Central memory CD8-positive, alpha-beta T cell (primary cell): ENCODE data around the gene MTFR1L.

Experiments used
- ATAC-seq: fragments of 150-1000 bp; cut with Tn5 transposase; replicated peaks from 2 replicates; pipeline ENCODE4 v1.10.0; 2022; ENCODE audit warnings: mild to moderate bottlenecking, moderate FRiP score, moderate number of reproducible peaks; ENCODE audit not compliant: poor library complexity, severe bottlenecking; ENCODE audit errors: extremely low read depth
- DNase-seq, 2 donors: peaks; one replicate each; pipeline ENCODE4 v3.0.0; 2021; ENCODE audit warnings: low spot score in 2 of 2
- H3K27ac Mint-ChIP-seq: one replicate; pipeline ENCODE4 v1.8.0; 2022; ENCODE audit warnings: low read depth, mild to moderate bottlenecking, moderate library complexity, mixed read lengths
- H3K27me3 Mint-ChIP-seq: one replicate; pipeline ENCODE4 v1.8.0; 2022; ENCODE audit warnings: mixed read lengths
- H3K36me3 Mint-ChIP-seq: one replicate; pipeline ENCODE4 v1.8.0; 2022; ENCODE audit warnings: mild to moderate bottlenecking, moderate library complexity, mixed read lengths; ENCODE audit not compliant: insufficient read depth
- H3K4me1 Mint-ChIP-seq: one replicate; pipeline ENCODE4 v1.8.0; 2022; ENCODE audit warnings: mixed read lengths
- H3K4me3 Mint-ChIP-seq: one replicate; pipeline ENCODE4 v1.8.0; 2022; ENCODE audit warnings: mild to moderate bottlenecking, moderate library complexity, mixed read lengths
- H3K9me3 Mint-ChIP-seq: one replicate; pipeline ENCODE4 v1.8.0; 2022; ENCODE audit warnings: mixed read lengths

Gene MTFR1L

DNA sequence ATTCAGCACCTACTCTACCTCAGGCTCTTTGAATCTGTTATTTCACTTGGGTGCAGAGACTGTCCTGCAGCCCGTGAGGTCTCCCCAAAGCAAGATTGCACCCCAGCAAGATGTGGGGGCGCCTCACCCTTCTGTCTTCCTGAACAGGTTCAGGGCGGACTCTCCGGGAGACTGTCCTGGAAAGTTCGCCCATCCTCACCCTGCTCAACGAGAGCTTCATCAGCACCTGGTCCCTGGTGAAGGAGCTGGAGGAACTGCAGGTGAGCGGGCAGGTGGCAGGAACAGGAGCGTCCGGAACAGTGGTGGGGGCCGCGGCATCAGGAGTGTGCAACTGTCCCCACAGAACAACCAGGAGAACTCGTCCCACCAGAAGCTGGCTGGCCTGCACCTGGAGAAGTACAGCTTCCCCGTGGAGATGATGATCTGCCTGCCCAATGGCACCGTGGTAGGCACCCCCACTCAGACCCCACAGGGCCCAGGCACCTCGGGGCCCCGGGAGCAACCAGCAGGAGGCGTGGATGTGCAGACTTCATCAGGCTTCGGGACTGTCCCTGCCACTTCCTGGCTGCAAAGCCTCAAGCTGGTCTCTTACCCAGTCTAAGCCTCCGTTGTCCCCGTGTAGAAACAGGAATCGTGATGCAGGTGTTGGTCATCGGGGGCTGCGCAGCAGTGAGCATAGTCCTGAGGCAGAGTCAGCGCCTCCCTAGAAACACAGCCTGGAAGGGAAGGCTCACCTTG lies 5.9 kb upstream of the MTFR1L start:
- peaks cover 11% of the 10 kb centered on the region for H3K36me3 Mint-ChIP-seq
- ATAC-seq (no peak), DNase-seq (no peak)
- H3K4me3 Mint-ChIP-seq = no peak overlapping the region
- H3K4me1 Mint-ChIP-seq = peaks cover 9% of the 10 kb centered on the region
- no peaks in the 10 kb centered on the region for H3K9me3 Mint-ChIP-seq
- no peaks in the 10 kb centered on the region for H3K27me3 Mint-ChIP-seq
- H3K27ac Mint-ChIP-seq = no peak overlapping the region

DNA sequence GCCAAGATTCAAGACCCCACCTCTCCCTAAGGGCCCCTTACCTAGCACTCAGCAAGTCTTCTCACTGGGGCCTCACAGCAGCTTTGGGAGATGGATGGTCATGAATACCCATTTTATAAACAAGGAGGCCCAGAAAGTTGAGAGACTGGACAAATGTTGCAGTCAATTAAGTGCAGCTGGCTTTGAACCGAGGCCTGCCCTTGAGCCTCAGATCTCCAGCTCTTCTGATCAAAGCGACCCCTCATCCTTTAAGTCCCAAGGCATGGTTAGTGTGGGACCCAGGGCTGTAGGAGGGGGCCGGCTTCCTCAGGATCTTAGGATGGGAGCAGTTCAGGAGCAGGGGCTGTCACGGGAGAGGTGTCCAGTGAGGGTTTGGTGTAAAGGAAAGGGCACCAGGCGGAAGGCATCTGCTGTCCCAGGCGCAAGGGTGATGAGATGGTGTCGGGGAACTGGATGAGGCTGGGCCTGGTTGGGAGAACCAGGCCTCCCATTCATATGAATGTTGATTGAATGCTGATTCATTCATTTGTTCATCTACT lies 5.1 kb upstream of the MTFR1L start:
- no peak overlapping the region for H3K4me3 Mint-ChIP-seq
- DNase-seq = no peak
- H3K36me3 Mint-ChIP-seq = peaks cover 17% of the 10 kb centered on the region
- H3K27ac Mint-ChIP-seq = peak overlapping the region; percentile 77
- no peaks in the 10 kb centered on the region for H3K27me3 Mint-ChIP-seq
- no peaks in the 10 kb centered on the region for H3K9me3 Mint-ChIP-seq
- peaks cover 16% of the 10 kb centered on the region for H3K4me1 Mint-ChIP-seq
- no peak for ATAC-seq

GRCh38 chr1:25815208-25816111 lies 4.3 kb upstream of the MTFR1L start:
- Mint-ChIP-seq H3K4me3 (no peak overlapping the region), H3K4me1 (peaks cover 17% of the 10 kb centered on the region), H3K27ac (peak overlapping the region; percentile 77), H3K36me3 (peaks cover 21% of the 10 kb centered on the region), H3K9me3 (no peaks in the 10 kb centered on the region), H3K27me3 (no peaks in the 10 kb centered on the region)
- DNase-seq (no peak), ATAC-seq (no peak)

- peaks cover 25% of the 10 kb centered on the region for H3K36me3 Mint-ChIP-seq
- no peak overlapping the region for H3K4me3 Mint-ChIP-seq
- no peak for DNase-seq
- no peaks in the 10 kb centered on the region for H3K9me3 Mint-ChIP-seq
- H3K4me1 Mint-ChIP-seq = peaks cover 25% of the 10 kb centered on the region
- ATAC-seq = no peak
- H3K27me3 Mint-ChIP-seq = no peaks in the 10 kb centered on the region
- H3K27ac Mint-ChIP-seq = no peak overlapping the region
These were observed 3.5 kb upstream of the MTFR1L start for GRCh38 chr1:25816112-25816718.

DNA sequence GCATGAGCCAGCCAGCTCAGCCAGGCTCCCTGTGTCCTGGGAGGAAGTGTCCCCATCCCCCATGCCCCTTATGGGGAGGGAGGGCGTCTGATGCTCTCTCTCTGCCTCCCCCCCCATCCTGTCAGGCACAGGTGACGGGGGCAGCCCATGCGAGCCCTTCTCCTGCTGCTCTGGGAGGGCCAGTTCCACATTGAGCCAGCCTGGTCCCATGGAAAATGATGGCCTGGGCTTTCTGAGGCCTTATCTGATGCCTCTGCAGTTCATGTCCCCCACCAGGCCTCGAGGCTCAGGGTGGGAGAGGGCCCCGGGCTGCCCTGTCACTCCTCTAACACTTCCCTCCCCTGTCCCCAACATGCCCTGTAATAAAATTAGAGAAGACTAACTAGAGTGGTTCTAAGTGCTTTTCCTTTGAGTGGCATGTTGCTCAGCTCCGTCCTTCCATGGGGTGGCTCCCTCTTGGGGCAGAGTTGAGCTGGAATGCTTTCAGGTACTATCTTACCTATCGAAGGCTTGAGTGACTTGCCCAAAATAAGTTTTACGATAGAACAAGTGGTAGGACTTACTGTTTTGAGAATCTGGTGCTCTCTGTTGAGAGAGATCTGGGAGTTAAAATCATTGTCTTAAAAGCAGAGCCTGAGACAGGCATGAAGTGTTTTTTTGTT lies 1.8 kb upstream of the MTFR1L start:
- DNase-seq = no peak
- ATAC-seq = no peak
- Mint-ChIP-seq H3K27me3 (no peaks in the 10 kb centered on the region), H3K27ac (no peak overlapping the region), H3K4me1 (peaks cover 33% of the 10 kb centered on the region), H3K9me3 (no peaks in the 10 kb centered on the region), H3K4me3 (peak overlapping the region; percentile 87), H3K36me3 (peaks cover 24% of the 10 kb centered on the region)

DNA sequence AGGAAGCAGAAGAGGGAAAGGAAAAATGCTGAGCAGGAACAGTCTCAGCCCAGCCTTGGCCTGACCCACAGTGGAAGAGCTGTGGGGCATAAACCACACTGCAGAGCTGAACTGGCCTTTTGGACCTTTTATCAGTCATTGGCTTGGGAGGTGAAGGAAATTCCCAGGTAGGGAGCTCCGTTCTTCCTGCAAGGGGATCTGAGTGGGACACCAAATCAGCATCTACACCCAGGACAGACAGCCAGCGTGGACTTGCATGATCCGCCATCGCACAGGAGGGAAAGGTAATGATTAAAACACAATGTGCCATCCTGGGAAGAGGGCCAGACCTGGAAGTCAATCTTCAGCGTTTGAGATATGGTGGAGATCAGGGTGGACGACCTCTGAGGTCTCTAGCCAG lies 1.2 kb upstream of the MTFR1L start:
- ATAC-seq (no peak), DNase-seq (no peak)
- Mint-ChIP-seq H3K9me3 (no peaks in the 10 kb centered on the region), H3K4me1 (peaks cover 33% of the 10 kb centered on the region), H3K4me3 (peak overlapping the region; percentile 87), H3K27ac (peak overlapping the region; percentile 96), H3K27me3 (no peaks in the 10 kb centered on the region), H3K36me3 (peaks cover 22% of the 10 kb centered on the region)

- H3K27ac Mint-ChIP-seq = peak overlapping the region; percentile 96
- no peaks in the 10 kb centered on the region for H3K9me3 Mint-ChIP-seq
- ATAC-seq = peak; percentile 82
- peak overlapping the region; percentile 87 for H3K4me3 Mint-ChIP-seq
- H3K27me3 Mint-ChIP-seq = no peaks in the 10 kb centered on the region
- peaks cover 33% of the 10 kb centered on the region for H3K4me1 Mint-ChIP-seq
- peaks cover 25% of the 10 kb centered on the region for H3K36me3 Mint-ChIP-seq
- DNase-seq = peak; percentile 58 to 64
These were observed 725 bp downstream of the MTFR1L start for GRCh38 chr1:25820247-25821111.

GRCh38 chr1:25821112-25821476 lies 1.3 kb downstream of the MTFR1L start:
- no peaks in the 10 kb centered on the region for H3K9me3 Mint-ChIP-seq
- H3K4me1 Mint-ChIP-seq = peaks cover 33% of the 10 kb centered on the region
- ATAC-seq (no peak), DNase-seq (no peak)
- peaks cover 27% of the 10 kb centered on the region for H3K36me3 Mint-ChIP-seq
- H3K4me3 Mint-ChIP-seq = peak overlapping the region; percentile 87
- peak overlapping the region; percentile 96 for H3K27ac Mint-ChIP-seq
- H3K27me3 Mint-ChIP-seq = no peaks in the 10 kb centered on the region

- H3K4me1 Mint-ChIP-seq = peaks cover 33% of the 10 kb centered on the region
- no peaks in the 10 kb centered on the region for H3K27me3 Mint-ChIP-seq
- H3K4me3 Mint-ChIP-seq = peak overlapping the region; percentile 87
- ATAC-seq = no peak
- H3K9me3 Mint-ChIP-seq = no peaks in the 10 kb centered on the region
- H3K27ac Mint-ChIP-seq = no peak overlapping the region
- DNase-seq = no peak
- peaks cover 30% of the 10 kb centered on the region for H3K36me3 Mint-ChIP-seq
These were observed 1.9 kb downstream of the MTFR1L start for GRCh38 chr1:25821630-25822091.

GRCh38 chr1:25825605-25826004 lies 5.9 kb downstream of the MTFR1L start:
- ATAC-seq = no peak
- Mint-ChIP-seq H3K9me3 (no peaks in the 10 kb centered on the region), H3K4me3 (no peak overlapping the region), H3K4me1 (peaks cover 14% of the 10 kb centered on the region), H3K27ac (no peak overlapping the region), H3K27me3 (no peaks in the 10 kb centered on the region), H3K36me3 (peaks cover 40% of the 10 kb centered on the region)
- no peak for DNase-seq

DNA sequence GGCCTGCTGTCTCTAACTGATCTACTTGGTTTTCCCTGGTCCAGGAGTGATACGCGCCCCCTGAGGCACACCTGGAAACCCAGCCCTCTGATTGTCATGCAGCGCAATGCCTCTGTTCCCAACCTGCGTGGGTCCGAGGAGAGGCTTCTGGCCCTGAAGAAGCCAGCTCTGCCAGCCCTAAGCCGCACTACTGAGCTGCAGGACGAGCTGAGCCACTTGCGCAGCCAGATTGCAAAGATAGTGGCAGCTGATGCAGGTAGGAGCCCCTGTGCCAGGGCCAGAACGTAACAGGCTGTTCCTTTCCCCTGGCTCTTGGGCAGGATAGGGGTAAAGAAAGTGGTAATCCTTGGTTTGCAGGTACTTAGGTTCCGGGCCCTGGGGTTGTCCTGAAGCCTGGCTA lies 6.8 kb downstream of the MTFR1L start:
- DNase-seq = no peak
- no peak for ATAC-seq
- no peaks in the 10 kb centered on the region for H3K9me3 Mint-ChIP-seq
- H3K27me3 Mint-ChIP-seq = no peaks in the 10 kb centered on the region
- no peak overlapping the region for H3K4me3 Mint-ChIP-seq
- peaks cover 46% of the 10 kb centered on the region for H3K36me3 Mint-ChIP-seq
- no peak overlapping the region for H3K27ac Mint-ChIP-seq
- H3K4me1 Mint-ChIP-seq = peaks cover 4% of the 10 kb centered on the region
